HG02870 (cell line): Measurements from ENCODE around the gene BTBD16.

Experiments used
- ATAC-seq: cut with Tn5 transposase; IDR thresholded peaks from one replicate; pipeline ENCODE4 v1.9.1; 2021; ENCODE audit warnings: mild to moderate bottlenecking, moderate library complexity; ENCODE audit not compliant: unreplicated experiment

The BTBD16 gene

GRCh38 chr10:122246830-122247520, 24.1 kb upstream of the BTBD16 start:
- ATAC-seq, result no peak

- no peak for ATAC-seq
These were observed 22.5 kb upstream of the BTBD16 start for GRCh38 chr10:122248356-122249302.

DNA sequence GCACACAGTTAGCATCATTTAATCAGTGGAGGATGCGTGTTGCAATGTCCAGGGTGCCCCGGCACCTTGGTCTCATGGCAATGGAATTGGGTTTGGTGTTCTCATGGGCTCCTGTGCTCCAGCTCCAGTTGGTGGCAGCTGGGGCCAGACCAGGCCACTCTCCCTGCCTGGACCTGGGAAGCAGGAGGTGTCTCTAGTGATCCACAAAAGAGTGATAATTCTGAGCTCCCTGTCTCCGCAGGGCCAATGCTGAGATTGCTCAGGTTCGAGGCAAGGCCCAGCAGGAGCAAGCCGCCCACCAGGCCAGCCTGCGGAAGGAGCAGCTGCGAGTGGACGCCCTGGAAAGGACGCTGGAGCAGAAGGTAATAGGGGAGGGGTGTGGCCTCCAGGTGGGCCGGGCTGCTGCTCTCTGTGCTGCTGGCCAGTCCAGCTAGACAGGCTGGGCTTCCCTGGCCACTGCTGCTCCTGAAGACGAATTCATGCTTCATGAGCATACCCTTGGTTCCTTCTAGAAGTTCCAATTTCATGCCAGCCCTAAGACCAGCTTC, 21.7 kb upstream of the BTBD16 start:
- no peak for ATAC-seq

GRCh38 chr10:122249991-122250750, 20.9 kb upstream of the BTBD16 start:
- no peak for ATAC-seq

- no peak for ATAC-seq
These were observed 19.4 kb upstream of the BTBD16 start for GRCh38 chr10:122251459-122252255.

GRCh38 chr10:122252805-122253204, 18.3 kb upstream of the BTBD16 start:
- ATAC-seq, result no peak

GRCh38 chr10:122253605-122254004, 17.5 kb upstream of the BTBD16 start:
- no peak for ATAC-seq

- ATAC-seq, result no peak
These were observed 16.3 kb upstream of the BTBD16 start for GRCh38 chr10:122254831-122255230.

DNA sequence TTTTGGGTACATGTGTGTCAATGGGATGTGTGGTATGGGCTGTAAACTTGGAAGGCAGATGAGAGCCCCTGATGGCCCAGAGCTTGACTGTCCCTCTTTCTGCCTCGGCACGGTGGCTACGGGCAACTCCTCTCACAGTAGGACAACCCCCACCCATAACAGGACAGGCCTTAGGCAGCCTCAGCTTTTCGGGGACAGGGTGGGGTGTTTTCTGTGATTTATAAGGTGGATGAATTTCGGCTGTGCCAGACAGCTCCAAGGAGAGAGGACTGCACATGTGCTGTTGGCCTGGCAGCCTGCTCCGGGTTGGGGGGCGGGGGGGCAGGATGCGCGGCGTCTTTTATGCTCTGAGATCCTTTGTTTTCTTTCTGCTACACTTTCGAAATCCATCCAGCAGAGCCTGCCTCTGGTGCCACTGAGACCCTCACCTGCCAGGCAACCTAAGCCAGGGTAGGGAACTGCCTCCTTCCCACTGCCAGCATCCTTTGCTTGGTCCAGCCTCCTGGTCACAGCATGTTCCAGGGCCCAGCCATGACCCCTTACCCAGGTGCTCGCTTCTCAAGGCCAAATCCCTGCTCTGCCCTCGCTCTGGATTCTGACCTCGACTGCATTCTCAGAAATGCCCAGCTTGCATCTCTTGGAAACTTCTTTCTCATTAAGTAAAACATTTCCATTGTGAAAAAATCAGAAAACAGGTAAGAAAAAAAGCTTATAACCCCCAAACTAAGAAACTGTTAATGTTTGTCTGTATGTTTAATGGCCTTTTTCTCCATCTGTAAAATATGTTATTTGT, 15.4 kb upstream of the BTBD16 start:
- ATAC-seq, result no peak

DNA sequence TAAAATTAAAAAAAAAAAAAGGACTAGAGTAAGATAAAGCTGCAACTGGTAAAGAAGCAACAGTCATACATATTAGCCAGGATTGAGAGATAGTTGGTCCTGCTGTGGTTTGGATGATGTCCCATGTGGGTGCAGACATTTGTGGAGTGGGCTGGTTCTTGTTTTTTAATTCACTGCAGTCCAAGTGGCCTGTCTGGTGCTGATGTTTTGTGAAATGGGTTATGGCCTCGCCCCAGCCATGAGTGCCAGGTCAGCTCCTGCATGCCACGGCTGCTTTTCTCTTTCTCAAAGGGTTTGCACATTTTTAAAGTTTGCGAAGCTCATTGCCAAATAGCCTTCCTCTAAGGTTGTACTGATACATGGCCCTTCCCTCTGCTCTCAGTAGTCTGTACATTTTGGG, 14.1 kb upstream of the BTBD16 start:
- ATAC-seq, result no peak

DNA sequence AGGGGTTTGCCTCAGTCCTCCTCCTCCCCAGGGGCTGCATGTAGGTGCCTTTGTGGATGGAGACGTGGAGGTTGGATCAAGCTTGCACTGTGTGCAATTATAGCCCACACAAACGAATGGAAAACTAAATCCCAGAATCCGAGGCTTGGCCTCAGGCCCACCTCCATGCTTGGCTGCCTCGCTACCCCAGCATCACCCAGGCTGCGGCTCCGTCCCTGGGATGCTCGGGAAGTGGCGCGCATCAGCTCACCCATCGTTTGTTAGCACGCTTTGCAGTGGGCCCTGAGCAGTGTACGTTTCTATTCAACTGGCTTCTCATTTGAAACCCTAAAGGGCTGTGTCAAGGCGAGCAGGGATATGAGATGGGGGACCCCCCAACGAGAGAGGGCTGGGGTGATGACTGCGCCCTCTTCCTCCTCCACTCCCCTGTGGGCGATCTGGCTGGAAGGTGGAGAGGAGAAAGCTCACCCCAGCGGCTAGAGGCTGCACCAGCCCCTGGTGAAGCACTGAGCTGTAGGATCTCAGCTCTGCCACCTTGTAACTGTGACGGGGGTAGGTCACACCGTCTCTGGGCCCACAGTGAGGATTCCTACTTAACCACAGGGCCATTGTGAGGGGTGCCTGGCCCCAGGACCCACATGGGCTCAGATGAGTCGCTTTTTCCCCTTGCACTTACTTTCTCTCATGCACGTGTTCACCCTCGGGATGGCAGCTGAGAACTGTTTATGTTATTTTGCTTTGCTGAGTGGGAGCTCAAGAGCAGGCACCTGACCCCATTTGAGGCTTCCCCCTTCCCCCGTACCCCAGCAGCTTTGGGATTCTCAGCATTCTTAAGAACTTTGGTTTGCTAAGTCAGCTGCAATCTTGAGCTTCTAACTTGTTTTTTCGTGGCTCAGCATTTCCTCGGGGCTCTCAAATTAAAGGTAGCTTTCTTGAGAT, 12.7 kb upstream of the BTBD16 start:
- ATAC-seq, result no peak

GRCh38 chr10:122259075-122259466, 12.0 kb upstream of the BTBD16 start:
- no peak for ATAC-seq

GRCh38 chr10:122261584-122261983, 9.5 kb upstream of the BTBD16 start:
- no peak for ATAC-seq

- no peak for ATAC-seq
These were observed 7.1 kb upstream of the BTBD16 start for GRCh38 chr10:122263971-122264370.

DNA sequence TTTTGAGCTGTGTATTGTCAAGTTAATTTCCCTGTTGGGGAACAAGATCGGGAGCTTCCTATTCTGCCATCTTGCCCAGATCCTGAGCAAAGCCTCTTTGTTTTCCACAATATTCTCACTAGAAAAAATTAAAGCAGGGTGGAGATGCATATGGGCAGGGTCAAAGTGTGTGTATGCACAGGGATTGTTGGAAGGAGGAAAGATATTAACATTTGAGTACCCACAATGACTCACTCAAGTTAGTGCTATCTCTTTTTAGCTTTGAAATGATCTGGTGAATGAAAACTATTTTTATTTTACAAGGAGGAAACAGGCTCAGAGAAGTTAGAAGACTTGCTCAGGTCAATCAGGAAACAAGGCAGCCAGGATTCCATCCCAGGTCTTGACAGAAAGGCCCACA, 6.7 kb upstream of the BTBD16 start:
- ATAC-seq, result no peak

GRCh38 chr10:122264931-122265330, 6.2 kb upstream of the BTBD16 start:
- ATAC-seq, result no peak

- no peak for ATAC-seq
These were observed 5.2 kb upstream of the BTBD16 start for GRCh38 chr10:122265896-122266295.
